NK-92 (cell line): Measurements from ENCODE around the gene KLK15.
"Not testable (repeated sequence)": the region's sequence is repeated elsewhere in the genome, so short reads cannot be mapped to it uniquely, and the experiment has no call there.

Source experiments
- DNase-seq: peaks from one replicate; lab custom pipeline; 2025; ENCODE audit not compliant: unreplicated experiment; lab: John Stamatoyannopoulos, UW

Gene KLK15

DNA sequence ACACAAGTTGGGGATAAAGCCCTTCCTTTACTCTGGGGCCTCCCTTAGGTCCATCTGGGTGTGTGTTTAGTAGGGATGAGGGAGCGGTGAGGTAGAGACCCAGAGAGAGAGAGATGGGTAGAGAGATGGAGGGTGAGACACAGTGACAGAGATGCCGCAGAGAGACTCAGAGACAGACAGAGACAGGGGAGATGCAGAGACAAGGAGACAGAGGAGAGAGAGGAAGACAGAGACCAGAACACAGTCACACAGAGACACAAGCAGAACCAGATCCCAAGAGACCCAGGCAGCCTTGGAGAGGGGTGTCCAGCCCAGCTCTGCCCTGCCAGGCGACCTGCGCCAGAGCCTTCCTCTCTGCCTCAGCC lies 12.1 kb downstream of the KLK15 start:
- no peak for DNase-seq

GRCh38 chr19:50820549-50821247 lies 12.7 kb downstream of the KLK15 start:
- DNase-seq = no peak

DNA sequence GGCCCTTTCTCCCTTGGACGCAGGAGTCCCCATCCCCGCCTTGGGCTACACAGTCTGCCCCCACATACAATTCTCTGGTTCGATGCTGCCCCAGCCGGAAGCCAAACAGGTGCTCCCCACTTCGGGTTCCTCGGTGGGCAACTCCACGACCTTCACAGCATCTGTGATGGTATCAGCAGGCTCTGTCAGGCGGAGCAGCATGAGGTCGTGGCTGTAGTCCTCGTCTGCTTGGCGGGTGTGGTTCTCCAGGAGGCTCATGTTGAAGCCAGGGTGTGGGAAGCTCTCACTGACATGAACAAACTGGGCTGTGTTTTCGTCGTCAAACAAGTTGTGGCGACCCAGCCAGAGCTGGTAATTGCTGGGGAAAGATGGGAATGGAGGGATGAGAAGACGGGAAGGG lies 13.3 kb downstream of the KLK15 start:
- DNase-seq = no peak

- DNase-seq = no peak
These were observed 13.7 kb downstream of the KLK15 start for GRCh38 chr19:50819636-50820035.

DNA sequence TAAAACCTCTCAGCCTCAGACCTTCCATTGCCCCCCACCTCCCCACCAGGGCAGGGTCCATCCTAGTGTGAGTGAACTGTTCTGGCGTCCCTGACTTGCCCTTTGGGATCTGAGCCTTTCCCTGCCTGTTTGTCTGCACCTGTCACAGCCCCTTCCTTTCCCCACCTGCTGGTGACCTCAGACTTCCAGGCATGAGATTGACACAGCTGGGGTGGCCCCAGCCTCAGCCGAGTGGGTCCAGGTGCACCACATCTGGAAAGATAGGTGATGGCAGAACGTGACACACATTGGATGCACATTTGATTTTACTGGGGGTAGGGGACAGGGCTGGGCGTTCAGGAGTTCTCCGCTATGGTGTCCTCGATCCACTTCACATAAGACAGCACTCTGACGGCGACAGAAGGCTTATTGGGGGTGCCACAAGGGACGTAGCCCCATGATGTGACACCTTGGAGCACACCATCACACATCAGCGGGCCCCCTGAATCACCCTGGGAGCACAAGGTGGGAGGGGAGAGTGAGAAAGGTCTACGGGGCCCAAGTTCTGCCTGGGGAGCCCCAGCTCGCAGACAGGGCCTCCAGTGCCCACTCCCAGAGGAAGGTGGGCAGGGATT lies 14.4 kb downstream of the KLK15 start:
- no peak for DNase-seq

GRCh38 chr19:50817941-50818858 lies 15.2 kb downstream of the KLK15 start:
- no peak for DNase-seq

DNA sequence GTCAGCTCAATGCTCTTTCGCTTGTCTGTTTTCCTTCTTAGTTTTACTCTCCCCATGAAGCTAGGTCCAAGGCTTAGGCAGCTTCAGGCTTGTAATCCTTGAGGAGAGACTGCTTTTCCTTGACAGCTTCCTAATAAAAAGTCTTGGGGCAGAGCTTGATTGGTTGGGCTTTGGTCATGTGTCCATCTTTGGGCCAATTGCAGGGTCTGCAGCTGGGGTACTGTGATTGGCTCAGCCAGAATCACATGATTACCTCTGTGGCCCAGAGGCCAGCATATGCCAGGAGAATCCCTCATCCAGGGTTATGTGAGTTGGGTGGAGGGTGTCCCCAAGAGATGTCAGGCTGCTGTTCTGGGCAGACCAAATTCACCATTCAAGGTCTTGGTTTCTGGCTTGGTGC lies 17.9 kb downstream of the KLK15 start:
- no peak for DNase-seq

DNA sequence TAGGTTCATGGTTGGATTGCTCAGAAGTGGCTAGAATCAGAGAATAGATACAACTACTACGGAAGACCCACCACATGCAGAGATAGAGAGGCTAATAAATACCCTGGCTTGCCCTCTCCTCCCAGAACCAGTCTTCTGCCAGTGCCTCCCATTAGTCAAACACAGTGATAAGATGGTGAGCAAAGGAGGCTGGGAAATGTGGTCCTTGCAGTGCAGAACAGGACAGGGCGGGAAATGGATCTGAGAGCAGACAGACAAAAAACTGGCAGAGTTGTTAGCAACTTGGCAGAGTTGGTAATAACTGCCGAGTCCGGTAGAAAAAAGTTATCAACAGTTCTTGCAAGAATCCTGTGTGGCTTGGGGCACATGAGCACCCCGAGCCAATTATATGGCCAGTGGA lies 18.5 kb downstream of the KLK15 start:
- DNase-seq = no peak

GRCh38 chr19:50812474-50812873 lies 20.9 kb downstream of the KLK15 start:
- no peak for DNase-seq

GRCh38 chr19:50811622-50812238 lies 21.6 kb downstream of the KLK15 start:
- DNase-seq = not testable (repeated sequence)

DNA sequence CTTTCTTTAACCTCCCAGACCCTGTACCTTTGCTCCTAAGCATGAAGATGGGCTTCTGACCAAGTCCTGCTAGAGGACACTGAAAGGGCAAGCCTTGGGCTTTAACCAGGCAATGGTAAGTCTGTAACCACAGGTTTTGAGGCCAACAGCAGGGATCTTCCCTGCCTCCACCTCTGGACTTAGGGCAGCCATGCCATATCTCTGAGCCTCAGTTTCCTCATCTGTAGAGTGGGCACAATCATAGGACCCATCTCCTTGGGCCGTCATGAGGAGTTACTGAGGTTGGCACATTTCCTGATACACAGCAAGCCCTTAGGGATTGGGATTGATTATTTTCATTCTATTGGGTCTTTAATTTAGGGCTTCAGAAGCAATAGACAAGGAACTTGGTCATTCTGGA lies 24.5 kb downstream of the KLK15 start:
- no peak for DNase-seq

DNA sequence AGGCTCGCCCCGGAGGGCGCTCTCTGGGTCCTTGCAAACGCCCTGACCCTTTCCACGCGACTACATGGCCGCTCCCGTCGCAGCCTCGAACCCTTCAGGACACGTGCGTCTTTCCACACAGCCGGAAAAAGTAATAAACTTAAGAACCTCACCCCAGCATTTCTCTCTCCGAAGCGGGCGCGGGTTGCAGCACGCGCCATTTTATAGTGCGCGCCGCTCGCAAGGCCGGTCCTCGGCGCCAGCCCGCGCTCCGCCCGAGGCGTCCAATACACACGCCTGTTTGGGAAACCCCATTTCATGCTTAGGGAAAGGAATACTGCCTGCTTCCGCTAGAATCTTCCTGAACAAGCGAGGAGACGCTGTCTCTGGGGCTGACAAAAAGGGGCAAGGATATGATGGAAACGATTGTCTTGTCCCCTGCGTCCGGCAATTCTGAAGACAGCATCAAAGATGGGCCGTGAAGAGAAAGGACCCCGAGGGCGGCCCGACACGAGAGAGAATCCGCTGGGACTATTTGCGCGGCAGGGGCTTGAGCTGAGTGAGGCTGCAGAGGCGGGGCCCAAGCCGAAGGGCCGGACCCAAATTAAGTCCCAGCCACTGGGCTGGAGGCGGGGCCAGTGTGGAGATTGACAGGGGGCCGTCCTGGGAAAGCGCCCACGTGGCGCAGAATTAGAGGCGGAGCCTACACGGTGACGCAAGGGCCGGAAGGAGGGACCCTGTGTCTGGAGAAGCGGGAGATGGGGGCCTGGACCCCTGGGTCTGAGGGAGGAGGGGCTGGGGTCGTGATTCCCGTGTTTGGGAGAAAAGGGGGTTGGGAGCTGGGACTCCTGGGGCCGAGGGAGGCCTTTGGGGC lies 28.7 kb downstream of the KLK15 start:
- peak; percentile 70 for DNase-seq

DNA sequence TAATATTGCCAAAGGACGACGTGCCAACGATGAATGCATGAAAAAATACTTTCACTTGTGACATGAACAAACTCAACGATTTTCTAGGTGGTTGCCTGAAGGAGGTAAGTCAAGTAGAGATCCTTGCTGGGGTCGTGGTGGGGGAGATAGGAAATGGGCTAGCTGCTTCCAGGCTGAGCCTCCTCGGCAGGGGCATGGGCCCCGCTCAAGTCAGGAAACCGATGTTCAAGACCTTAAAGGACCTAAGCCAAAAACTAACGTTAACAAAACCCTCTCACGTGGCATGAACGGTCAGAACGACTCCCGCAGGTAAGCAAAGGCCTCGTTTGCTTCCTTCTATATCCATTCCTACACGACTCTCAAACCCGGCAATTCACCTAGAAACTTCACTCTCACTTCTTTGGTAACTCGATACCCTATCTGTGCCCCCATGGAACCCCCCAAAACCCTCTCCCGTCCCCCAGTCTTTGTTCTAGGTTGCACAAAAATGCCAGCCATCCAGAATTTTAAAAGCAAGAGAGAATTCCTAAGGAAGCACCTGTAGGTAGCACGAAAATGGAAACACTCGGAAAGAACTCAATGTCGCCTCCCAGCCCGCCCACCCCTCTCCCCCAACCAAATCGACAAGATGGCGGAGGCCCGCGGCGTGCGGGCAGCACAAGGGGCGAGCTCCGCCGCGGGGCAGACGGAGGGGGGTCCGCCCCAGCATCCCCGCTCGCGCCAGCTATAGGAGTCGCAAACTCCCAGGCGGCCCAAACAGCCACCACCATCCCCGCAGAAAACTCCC lies 29.5 kb downstream of the KLK15 start:
- no peak for DNase-seq

- no peak for DNase-seq
These were observed 32.3 kb downstream of the KLK15 start for GRCh38 chr19:50801107-50801506.

- no peak for DNase-seq
These were observed 33.9 kb downstream of the KLK15 start for GRCh38 chr19:50799547-50799851.

- no peak for DNase-seq
These were observed 34.5 kb downstream of the KLK15 start for GRCh38 chr19:50798659-50799546.

GRCh38 chr19:50797781-50798658 lies 35.4 kb downstream of the KLK15 start:
- DNase-seq = no peak

GRCh38 chr19:50797429-50797780 lies 36.0 kb downstream of the KLK15 start:
- DNase-seq = no peak
